Stromal cell of bone marrow (primary cell): ENCODE data around the gene SPSB1.
A peak's percentile ranks its signal among the peaks of the same experiment; 100 is the strongest.

Experiments
- DNase-seq: peaks from one replicate; pipeline ENCODE4 v3.0.0-alpha.2; 2012; ENCODE audit warnings: low read depth

Gene SPSB1

DNA sequence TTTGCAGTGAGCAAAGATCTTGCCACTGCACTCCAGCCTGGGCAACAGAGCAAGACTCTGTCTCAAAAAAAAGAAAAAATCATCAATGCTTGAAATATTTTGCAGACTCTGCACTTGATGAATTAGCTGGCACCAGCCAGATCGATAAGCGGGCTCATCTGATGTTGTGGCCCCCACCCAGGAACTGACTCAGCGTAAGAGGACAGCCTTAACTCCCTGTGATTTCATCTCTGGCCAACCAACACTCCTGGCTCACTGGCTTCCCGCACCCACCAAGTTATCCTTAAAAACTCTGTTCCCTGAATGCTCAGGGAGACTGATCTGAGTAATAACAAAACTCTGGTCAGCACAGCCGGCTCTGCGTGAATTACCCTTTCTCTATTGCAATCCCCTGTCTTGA lies 98.9 kb downstream of the SPSB1 start:
- no peak for DNase-seq

DNA sequence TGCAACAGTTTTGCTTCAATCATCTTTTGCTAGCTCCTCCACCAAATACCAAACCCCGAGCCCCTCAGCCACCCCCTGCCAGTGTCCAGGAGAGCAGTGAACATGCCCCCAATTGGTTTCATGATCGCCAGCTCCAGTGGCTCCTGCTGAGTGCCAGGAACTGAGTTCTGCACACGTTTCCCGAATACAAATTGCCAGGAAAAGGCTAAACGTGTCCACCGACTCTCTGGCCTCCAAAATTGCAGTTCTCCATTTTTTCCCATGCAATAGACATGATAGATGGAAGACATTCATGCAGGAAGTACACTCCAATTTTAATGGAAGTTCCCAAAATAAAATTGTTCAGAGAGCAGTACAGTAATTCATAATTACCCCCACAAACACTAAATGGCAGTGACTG lies 101.3 kb downstream of the SPSB1 start:
- no peak for DNase-seq

DNA sequence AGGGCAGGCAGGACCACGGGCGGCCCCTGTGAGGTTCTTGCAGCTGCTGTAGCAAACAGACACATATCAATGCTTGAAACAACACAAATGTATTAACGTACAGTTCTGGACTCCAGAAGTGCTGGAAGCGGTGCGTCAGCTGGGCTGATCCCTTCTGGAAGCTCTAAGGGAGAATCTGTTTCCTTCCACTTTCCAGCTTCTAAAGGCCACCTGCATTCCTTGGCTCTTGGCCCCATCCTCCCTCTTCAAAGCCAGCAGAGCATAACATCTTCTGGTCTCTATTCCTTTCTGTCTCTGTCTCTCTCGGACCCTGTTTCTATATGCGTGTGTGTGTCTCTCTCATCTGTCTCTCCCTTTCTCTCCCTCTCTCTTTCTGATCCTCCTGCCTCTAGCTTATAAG lies 102.3 kb downstream of the SPSB1 start:
- DNase-seq, result no peak

DNA sequence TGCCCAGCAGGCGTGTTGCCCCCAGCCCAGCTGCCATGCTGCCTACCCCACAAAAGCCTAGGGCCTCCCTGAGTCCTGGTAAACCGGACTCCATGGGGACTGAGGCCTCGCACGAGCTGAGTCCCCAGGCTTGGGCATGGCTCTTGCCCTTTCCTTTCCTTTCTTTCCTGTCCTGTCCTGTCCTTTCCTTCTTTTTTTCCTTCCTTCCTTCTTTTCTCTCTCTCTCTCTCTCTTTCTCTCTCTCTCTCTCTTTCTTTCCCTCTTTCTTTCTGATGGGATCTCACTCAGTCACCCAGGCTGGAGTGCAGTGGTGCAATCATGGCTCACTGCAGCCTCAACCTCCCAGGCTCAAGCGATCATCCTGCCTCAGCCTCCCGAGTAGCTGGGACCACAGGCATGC lies 104.4 kb downstream of the SPSB1 start:
- DNase-seq, result no peak

DNA sequence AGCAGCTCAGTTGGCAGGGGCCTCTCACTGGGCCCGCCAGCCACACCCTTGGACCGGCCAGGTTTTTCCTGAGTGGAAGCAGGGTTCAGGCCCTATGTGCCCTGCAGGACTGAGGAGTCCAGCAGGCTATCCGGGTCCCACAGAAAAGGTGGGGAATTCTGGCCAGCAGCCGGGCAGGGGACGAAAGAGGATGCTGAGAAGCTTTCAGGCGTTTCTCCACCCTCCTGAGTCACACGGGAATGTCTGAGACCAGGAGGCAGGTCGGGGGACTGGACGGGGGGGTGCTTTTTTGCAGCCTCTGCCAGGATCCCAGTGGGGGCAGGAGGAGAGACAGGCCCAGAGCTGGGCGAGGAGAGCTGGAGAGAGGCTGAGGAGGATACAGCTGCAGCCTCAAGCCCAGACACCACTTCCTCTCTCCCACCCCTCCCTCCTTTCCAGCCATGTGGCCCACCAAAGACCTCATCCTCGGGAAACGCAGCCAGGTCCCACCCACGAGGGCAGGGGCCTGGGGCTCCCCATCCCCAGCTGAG lies 105.4 kb downstream of the SPSB1 start:
- DNase-seq, result no peak

DNA sequence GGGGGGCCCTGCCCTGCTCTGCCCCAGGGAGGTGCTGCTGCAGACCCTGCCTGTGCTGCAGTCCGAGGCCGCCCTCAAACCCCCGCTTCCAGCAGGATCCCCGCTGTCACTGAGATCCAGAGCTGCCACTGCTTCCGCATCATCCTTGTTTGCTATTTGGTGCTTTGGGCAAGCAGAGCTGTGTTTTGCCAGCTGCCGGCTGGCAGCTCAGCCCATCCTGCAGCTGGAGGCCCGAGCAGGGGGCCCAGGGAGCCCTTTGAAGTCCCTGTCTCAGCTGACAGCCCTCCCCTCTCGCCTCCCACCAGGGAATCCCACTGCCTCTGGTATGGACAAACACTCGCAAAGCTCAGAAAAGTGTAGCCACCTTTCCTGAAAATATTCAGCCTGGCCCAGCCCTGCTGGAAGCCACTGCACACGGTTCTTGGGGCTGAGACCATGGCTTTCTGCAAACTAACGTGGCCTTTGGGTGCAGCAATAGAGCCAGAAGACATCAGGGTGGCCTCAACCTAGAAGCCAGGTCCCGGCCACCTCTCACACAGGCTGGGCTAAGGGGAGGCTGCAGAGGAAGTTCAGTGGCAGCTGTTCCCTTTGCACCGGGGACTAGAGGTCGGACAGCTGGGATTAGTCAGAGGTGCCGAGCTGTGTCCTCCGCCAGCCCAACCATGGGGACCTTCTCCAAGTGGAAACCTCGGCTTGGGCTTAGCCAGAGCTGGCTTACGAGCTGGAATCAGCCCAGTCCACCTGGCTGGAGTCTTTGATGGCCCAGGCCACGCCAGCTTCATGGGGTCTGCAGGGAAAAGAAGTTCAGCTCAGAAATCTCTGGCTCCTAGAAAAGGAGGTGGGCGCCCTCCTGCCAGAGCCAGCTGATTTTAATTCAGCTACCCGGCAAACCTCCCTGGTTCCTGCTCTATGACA lies 107.1 kb downstream of the SPSB1 start:
- no peak for DNase-seq

DNA sequence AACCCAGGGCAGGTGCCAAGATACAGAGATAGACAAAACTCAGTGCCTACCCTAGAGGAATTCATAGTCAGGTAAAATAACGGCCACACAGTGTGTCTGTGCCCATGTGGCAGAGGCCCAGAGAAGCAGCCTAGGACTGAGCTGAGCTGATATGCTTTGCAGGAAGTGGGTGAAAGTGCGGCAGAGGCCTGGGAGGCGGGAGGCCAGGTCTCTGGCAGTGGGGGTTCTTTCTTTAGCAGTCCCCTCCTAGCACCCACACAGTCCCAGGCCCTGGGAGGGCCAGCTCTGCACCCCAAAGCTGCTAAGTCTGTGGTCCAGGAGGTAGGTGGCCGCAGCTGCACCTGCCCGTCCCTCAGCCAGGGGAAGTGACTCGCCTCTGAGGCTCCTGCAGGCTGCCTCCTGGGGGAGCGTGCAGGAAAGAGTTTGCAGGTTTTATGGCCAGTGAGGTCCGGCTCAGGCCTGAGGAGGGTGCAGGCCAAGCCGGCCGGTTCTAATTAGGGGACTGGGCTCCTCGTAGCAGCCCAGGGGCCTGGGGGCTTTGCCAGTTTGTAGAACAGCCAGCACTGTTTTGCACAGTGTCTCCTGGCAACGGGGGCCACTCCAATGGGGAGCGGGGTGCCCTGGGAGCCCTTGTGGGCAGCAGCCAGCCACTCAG lies 107.9 kb downstream of the SPSB1 start:
- no peak for DNase-seq

DNA sequence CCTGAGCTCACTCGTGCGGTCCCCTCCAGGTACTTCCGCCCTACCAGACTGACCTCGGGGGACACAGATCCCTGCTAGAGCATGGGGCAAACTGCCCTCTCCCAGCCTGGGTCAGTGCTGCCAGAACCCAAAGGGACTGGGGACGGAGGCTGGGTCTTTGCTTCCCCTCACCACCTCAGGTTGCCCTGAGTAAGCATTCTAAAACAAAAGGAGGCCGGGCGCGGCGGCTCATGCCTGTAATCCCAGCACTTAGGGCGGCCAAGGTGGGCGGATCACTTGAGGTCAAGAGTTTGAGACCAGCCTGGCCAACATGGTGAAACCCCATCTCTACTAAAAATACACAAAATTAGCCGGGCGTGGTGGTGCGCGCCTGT lies 108.4 kb downstream of the SPSB1 start:
- DNase-seq, result no peak

DNA sequence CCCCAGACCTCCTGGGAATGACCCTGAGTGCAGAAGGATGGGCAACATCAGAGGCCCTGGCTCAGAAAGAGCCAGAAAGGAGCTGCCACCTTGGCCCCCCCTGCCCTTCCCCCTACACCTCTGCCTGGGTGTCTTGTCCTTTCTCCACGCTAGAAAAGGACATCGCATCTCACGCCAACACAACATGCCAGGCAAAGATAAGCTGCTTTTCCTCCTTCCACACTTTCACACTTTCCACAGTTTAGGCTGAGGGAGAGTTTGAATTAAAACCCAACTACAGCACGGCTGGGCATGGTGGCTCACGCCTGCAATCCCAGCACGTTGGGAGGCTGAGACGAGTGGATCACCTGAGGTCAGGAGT lies 109.5 kb downstream of the SPSB1 start:
- no peak for DNase-seq

DNA sequence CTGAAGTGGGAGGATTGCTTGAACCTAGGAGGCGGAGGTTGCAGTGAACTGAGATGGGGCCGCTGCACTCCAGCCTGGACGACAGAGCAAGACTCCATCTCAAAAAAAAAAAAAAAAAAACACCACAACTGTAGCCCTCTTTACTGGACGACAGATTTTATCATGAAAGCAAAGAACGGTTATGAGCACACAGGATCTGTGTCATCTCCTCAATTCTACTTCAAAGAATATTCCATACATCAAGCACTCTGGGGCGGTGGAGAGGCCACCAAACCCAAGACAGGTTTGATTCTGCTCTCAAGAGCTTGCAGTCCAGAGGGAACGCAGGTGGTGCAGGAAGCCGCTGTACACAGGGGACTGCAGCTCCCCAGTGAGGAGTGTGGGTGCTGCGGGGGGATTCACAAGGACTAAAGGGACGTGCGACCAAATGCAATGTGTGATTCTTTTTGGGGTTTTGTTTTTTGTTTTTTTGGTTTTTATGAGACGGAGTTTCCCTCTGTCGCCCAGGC lies 110.1 kb downstream of the SPSB1 start:
- DNase-seq, result no peak

DNA sequence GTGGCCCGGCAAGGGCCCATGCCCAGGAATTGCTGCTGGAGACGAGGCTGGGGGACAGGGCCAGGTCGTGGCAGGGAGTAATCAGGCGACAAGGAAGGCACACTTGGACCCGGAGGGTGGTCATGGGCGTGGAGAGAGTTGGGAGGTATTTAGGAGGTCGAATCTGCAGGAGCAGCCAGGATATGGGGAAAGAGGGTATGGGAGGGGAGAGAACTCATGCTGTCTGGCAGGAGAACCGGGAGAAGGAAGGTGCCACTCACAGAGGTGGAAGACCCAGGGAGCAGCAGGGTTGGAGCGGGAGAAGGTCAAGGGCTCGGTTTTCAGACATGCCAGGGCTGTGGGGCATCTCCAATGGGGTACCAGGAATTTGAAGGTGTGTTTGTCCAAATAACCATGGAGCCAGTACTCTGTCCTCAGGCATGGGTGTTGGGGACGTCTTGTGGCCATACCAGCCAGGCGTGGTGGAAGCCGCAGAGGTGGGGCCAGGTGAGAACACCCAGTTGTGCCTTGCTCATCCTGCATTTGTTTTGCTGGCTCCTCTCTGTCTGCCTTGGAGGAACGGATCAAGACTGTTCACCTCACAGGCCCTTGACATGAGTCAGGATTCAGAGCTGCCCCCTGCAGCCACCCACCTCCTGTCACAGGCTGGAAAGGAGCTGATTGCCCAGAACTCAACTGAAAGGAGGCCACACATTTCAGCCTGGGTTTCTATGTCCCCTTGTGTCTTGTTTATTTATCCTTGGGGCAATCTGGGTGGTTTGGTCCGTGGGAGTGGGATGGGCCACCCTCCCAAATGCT lies 111.6 kb downstream of the SPSB1 start:
- DNase-seq, result no peak

DNA sequence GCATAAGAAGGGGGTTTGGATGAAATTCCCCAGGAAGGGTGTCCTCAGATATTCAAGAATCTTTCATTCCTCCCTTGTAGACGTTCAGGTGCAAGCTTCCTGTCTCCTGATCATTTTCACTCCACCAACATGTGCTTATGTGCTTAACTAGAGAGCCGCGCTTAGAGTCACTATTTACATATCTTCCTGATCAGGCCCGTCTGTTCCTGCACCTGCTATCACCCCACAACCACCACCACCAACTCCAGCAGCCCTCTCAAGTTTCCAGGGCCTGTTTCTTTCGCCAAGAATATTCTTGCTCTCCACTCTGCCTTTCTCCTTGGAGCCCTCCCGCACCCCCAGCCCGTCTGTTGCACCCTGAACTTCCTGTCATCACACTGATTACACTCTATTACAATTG lies 113.4 kb downstream of the SPSB1 start:
- no peak for DNase-seq

DNA sequence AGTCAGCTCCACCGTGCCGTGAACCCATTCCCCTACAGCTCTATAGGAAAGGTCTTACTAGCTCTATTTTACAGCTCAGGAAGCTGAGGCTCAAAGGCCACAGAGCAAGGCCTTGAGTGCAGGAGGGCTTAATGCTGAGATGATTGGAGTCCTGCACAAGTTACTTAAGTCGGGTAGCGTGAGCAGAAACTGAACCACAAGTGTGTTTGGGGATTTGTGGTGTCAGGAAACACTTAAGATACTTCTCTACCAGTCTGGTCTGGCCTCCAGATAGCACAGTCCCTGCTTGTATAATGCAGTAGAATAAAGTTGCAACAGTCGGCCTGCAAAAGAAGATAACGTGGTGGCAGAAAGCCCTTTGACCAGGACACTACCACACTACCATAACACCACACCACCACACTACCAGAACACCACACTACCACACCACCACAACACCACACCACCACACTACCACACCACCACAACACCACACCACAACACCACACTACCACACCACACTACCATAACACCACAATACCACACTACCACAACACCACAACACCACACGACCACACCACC lies 118.1 kb downstream of the SPSB1 start:
- peak; percentile 88 for DNase-seq

DNA sequence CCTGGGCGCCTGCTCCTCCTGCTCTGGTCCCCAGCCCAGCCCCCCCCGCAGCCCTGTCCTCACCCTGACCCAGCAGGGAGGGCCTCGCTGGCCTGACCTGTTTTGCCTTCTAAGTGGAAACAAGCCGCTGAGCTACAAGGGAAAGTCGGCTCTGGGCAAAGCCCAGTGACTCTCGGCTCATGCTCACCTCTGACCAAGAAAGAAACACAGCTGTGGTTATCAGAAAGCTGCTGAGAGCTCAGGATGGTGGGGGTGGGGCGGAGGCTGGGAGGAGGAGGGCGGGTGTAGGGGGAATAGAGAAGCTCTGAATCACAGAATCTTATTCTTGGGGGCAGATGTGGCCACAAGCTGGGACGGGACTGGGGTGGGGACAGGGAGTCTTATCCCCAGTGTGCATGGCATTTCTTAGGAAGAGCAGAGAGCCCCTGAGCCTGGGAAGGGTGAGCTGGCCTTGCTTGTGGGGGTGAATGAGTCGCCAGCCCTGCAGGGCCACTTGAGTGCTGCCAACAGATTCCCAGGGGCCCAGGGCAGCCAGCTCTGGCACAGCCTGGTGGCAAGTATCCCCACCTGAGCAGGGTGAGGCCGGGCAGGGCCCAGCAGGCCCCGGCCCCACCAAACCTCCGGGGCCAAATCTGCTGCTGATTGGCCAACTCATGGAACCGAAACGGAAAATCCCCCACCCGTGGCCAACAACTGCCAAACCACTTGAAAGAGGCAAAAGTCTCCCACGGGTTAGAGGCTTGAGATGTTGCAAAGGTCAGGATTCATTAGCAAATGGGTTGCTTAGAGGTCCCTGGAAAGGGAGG lies 120.6 kb downstream of the SPSB1 start:
- DNase-seq, result peak; percentile 83

DNA sequence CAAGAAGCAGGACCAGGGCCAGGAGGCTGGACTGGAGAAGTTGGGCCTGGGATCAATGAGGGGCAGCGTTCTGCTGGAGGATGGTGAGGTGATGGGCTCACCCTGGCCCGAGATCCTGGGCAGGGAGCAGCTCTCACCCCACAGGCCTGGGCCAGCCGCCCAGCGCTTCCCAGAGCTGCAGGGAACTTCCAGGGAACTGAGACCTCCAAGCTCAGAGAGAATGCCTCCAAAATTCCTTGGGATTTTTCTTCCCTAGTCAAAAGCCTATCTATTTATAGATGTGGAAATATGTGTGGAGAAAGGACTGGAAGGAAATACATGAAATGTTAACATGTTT lies 121.2 kb downstream of the SPSB1 start:
- no peak for DNase-seq

DNA sequence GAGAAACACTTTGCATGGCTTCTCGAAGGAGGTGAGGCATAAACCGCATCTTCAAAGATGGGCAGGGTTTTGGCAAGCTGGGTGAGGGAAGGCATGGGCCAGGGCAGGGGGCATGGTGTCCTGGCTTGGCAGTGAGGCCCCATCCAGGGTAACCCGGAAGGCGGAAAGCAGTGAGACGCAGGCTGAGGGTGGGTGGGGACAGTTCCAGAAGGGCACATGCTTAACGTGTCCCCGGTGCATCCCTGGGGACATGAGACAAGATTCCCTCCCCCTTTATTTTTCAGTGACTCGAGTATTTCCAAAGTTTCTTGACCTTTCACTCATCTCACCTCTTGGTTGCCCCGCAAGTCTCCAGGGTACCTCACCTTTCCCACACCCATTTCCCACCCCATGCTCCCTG lies 123.8 kb downstream of the SPSB1 start:
- DNase-seq, result no peak

DNA sequence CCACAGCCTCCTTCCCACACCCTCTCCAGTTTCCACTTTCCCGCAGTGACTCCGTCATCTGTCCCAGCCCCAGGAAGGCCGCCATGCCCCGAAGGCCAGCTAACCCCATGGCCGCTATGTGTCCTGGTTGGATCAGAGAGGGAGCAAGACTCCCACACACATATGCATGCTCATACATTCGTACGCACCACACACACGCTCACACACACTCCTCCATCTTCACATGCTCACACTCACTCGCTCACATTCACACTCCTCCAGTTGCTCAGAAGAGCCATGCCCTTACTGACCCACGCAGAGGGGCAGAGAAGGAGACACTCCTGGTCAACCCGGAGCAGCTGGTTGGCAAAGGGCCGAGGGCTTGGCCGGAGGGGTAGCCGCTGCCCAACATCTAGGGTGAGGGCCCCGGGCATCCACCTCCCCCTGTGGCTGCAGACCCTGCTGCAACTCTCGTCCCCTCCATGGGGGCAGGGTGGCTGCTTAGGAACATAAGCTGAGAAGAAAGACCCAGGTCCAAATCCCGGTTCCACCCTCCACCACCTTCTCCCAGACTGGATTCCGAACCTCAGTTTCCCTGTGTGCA lies 124.3 kb downstream of the SPSB1 start:
- DNase-seq, result no peak

DNA sequence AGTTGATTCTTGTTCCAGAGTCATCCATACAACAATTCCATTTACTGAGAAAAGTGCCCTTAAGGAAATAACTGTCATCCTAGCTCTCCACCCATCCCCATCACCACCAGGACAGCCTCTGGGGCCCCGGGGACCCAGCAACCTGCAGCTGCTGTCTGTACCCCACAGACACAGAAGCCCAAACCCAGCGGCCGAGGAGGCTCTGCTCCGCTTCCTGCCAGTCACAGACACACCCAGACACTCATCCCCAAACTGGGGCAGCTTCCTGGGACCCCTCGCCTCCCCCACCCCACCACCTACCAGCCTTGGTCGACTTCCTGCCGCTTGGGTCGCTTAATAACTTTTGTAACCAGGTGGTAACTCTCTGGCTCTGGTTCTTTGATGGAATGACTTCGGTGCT lies 125.0 kb downstream of the SPSB1 start:
- no peak for DNase-seq

DNA sequence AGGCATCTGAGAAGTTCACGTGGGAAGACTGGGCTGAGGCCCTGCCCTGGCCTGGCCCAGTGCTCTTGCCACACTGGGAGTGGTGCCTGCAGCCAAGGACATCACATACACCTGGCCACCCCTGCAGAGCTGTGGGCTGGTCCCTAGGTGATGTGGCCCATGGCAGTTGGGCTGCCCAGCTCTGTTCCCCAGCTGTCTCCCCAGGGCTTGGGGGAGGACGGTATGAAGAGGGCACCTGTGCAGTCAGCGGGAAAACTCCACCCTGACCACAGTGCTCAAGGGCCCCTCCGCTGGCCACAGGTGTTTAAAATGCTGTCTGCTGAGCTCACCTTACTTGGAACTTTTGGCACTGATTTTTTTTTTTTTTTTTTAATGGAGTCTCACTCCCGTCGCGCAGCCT lies 126.2 kb downstream of the SPSB1 start:
- DNase-seq, result no peak
